Renal pelvis (tissue), 4 donors: Measurements from ENCODE around the gene ABAT. TPM values are rescaled to one million over a fixed set of nuclear protein-coding genes. Genes with fewer than 3 reads are reported as not detected.
"Not testable (repeated sequence)": the region's sequence is repeated elsewhere in the genome, so short reads cannot be mapped to it uniquely, and the experiment has no call there.

Experiments used
- DNase-seq: peaks from one replicate; pipeline ENCODE4 v3.0.0-alpha.2; 2013
- polyA plus RNA-seq, 3 donors: library from polyadenylated mRNA; unstranded; fragments of 120-200 nt; gene quantifications; one replicate each; pipeline ENCODE4 v1.2.1, GENCODE V29; 2013; ENCODE audit not compliant: insufficient read length in 3 of 3

The ABAT gene
- polyA plus RNA-seq, 3 donors, result 61.1 to 79.8 (median 66.7) TPM

DNA sequence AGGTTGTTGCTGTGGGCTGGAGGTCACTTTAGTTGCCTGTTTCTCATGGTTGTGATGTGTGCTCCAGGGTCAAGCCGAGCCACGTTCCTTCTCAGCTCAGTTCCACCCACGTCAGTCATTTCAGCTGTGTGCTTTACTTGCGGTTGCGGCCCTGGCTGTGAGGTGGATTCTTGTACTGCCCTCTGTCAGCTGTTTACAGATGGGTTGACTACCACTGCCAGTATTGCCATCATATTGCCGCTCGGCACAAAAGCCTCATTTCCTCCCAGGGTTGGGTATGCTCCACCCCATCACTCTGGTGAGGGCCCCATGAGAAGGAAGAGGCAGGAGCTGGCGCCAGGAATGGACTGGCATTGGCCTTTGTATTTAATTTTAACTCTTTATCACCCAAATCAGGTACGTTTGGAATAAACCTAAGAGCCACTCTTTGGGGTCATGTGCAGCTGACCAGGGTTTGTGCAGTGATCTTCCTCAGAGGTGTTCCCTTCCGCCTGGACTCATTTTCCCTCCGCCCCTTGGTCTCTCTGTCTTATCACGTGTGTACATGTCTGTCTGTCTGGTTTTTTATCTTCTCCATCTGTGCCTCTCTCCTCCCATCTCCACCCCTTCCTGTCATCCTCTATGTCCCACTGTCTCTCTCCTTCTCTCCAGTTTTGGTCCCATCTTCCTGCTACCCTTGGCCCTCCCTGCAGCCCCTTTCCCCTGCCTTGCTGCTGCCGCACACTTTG lies 27.9 kb upstream of the ABAT start:
- no peak for DNase-seq

GRCh38 chr16:8647721-8648318 lies 26.6 kb upstream of the ABAT start:
- DNase-seq, result no peak

- DNase-seq, result no peak
These were observed 25.5 kb upstream of the ABAT start for GRCh38 chr16:8648877-8649276.

GRCh38 chr16:8649829-8650554 lies 24.4 kb upstream of the ABAT start:
- no peak for DNase-seq

GRCh38 chr16:8651958-8652357 lies 22.5 kb upstream of the ABAT start:
- not testable (repeated sequence) for DNase-seq

DNA sequence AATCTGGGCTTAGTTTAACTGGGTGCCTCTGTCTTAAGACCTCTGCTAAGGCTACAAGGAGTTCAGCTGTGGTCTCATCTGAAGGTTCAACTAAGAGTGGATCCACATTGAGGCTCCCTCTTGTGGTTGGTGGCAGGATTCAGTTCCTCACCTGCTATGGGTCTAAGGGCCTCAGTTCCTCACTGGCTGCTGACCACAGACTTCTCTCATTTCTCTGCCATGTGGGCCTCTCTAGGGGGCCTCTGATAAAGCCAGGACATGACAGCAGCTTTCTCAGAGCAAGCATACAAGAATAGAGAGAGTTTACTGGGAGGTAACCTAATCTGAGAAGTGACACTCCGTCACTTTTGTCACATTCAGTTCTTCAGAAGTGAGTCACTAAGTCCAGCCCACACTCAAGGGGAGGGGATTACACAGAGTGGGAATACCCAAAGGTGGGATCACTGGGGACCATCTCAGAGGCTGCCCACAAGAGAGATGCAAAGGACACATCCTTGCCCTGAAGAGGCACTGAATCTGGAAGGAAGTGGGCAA lies 19.2 kb upstream of the ABAT start:
- no peak for DNase-seq

- no peak for DNase-seq
These were observed 18.0 kb upstream of the ABAT start for GRCh38 chr16:8656376-8656775.

- peak; percentile 75 for DNase-seq
These were observed 13.5 kb upstream of the ABAT start for GRCh38 chr16:8660841-8661301.

GRCh38 chr16:8661703-8662102 lies 12.7 kb upstream of the ABAT start:
- DNase-seq, result no peak

DNA sequence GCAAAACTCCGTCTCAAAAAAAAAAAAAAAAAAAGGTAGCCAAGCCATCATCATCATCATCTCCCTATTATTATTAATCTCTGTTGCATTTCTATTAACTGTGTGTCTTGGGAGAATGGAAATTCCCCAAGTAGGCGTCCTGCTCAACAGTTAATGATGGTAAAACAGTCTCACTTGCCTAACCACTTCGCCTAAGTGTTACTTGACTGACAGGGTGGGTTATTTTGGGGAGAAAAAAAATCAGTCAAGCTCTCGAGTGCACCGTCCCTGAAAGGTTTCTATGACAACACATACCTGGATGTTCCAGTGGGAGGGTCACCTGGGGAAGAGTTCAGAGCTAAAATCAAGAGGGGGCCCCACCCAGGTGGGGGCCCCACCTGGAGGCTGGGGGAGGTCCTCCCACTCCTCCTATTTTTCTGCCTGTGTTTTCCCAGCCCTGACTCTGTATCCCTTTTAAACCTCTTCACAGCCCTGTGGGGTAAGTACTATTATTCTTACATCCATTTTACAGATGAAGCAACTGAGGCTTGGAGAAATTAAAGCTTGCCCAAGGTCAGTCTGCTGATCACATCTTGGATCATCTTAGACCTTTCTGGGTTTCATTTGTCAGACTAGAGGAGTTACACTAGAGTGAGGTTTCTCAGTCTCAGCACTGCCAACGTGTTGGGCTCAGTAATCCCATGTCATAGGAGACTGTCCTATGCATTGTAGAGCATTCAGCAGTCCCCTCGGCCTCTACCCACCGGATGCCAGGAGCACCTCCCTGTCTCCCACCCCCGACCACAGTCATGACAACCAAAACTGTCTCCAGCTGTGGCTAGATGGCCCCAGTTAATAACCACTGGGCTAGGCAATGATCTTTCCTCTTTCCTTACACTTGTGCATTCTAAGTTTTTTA lies 11.0 kb upstream of the ABAT start:
- DNase-seq, result no peak

GRCh38 chr16:8665529-8665928 lies 8.9 kb upstream of the ABAT start:
- no peak for DNase-seq

GRCh38 chr16:8667492-8667891 lies 6.9 kb upstream of the ABAT start:
- DNase-seq, result no peak

GRCh38 chr16:8668113-8668512 lies 6.3 kb upstream of the ABAT start:
- no peak for DNase-seq

- DNase-seq, result peak; percentile 15
These were observed 4.9 kb upstream of the ABAT start for GRCh38 chr16:8669481-8669880.

DNA sequence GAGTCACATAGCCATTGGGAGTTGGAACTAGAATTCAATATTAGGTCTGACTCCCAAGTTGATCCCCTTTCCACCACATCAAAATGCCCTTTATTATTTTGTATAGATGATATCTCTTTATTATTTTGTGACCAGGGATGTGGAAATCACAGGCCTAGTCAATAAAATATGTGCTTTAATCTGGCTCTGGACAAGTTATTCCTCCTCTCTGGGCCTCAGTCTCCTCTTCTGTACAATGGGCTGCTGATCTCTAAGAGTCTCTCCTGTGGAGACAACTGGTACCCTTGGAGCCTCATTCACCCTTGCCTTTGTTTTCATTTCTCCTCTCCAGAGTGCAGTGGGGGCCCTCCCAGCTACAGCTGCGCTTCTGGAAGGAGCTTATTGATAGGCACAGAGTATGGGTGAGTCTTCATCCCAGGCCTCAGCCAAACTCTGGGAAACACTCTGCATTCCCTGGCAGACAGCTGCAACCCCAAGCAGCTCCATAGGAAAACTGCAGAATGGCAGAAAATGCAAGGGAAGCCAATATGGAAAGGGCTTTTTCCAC lies 4.3 kb upstream of the ABAT start:
- no peak for DNase-seq

DNA sequence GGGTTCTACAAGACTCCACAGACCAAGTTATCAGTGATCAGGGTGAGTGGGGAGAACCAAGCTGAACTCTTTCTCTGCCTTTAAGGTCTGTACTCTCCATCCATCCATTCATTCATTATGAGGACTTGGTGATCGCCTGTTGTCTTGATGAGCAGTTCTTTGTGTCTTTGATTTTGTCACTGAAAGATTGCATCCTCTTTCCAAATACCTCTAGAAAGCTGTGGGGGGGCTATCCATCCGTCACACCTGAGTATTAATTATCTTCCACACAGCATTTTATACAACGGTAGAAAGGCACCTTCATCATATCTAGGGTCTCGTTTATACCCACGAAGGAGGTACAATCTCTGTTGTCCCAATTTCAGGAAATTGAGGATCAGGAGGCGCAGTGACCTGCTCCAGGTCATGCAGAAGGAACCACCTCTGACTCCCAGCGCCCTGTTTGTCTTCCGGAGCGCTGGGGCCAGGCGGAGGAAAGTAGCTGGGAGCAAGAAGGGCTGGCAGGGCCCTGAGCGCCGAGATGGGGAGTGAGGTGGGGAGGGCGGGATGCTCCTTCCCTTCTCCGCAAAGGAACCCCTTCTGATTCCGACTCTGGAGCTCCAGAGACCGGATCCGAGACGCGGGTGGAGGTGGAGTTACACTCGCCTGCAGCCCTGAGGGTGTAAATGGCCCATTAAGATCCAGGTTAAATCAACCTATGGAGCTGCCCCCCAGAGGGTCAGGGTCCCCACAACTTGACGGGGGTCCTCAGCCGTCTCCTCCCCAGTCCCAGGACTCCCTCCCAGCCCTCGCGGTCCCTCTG lies 605 bp upstream of the ABAT start:
- DNase-seq, result no peak

DNA sequence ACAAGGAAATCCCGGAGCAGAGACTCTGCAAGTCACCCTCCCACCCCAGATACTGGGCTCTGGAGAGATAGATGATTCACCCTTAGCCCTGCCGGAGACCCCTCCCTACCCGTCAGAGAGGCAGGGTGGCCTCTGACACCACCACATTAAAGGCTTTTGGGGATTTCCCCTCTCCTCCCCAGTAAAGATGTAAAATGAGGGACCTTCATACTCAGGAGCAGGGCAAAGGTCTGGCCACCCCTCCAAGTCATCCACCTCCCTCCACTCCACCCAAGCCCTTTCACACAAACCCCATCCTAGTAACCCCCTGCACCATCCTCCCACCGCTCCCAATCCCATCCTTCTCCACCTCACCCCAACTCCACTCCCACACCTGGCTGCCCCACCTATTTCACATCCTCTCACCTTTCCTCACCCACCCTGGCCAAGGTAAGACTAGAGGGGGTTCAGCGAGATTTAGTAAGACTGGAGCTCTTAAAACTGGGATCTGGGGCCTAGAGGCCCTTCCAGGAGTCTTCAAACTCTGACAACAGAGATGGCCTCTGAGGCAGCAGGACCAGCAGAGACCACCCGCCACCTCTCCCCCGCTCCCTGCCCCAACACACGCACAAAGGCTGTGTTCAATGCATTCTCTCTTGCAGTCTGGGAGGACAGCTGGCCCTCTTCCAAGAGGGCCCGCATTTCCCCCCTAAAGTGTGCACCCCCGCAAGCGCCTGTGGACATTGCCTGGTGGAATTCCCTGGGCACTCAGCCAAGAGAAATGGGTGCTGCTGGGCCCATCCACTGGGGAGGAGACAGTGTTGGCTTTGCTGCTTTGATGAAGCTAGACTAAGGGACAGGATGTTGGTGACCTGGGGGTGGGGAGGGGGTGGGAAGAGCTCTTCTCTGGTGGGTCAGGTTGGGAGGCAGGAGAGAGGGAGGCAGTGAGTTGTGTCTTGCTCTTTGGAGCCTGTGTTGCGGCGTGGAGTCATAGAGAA lies 1.1 kb downstream of the ABAT start:
- DNase-seq, result no peak

DNA sequence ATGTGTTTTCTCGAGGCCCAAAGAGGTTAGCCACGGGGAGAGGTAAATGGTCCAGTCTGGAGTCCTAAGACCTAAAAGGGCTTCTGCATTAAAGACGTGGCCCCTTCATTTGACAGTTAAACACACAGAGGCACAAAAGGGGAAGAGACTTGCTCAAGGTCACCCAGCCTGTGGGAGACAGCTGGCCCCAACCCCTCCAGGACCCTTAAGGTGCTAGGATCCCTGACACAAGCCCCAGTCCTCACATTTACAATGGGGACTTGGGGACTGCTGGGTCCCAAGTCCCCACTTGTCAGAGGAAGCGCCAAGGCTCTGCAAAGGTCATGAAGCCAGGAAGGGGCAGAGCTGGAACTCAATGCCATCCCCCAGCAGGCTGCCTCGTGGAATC lies 1.7 kb downstream of the ABAT start:
- DNase-seq, result no peak

DNA sequence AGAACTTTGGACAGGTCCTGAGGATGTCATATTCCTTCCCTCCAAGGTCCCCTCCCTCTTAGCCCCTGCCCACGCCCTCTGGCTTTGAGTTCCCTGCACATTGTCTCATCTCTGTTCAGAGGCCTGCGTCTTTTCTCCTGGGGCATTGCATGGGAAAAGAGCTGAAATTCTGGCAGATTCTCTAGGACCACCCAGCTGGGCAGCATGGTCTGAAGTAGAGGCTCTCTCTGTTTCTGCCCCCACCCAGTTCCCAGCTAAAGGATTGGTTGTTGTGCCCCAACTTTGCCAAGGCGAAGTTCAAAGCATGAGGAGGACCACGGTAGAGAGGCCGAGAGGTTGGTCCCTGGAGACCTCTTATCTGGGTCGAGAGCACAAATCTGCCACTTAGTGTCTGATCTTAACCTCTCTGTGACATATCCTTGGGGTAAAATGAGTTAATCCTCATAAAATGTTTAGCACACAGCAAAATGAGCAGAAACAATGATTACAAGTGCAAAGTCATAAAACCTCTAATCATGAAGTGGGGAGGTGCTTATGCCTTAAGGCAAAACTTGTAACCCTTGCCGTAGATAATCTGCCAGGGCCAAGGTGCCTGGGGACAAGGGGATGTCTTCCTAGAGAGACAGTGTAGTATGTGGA lies 2.4 kb downstream of the ABAT start:
- no peak for DNase-seq
